Hematopoietic multipotent progenitor cell treated with erythropoietin and hydrocortisone succinate and interleukin-3 and kit ligand, for 4 days (in vitro differentiated cells): ENCODE measurements around the gene UBR3.
"Not testable (repeated sequence)": the region's sequence is repeated elsewhere in the genome, so short reads cannot be mapped to it uniquely, and the experiment has no call there.

Source experiments
- DNase-seq: peaks from one replicate; pipeline ENCODE4 v3.0.0-alpha.2; 2015

The UBR3 gene

GRCh38 chr2:169871994-169872393, 44.7 kb downstream of the UBR3 start:
- no peak for DNase-seq

- DNase-seq: peak; percentile 75
These were observed 50.1 kb downstream of the UBR3 start for GRCh38 chr2:169877398-169877797.

- DNase-seq: no peak
These were observed 59.9 kb downstream of the UBR3 start for GRCh38 chr2:169887120-169887519.

- peak; percentile 70 for DNase-seq
These were observed 64.5 kb downstream of the UBR3 start for GRCh38 chr2:169891593-169892298.

GRCh38 chr2:169892951-169893350, 65.7 kb downstream of the UBR3 start:
- no peak for DNase-seq

- DNase-seq: no peak
These were observed 68.2 kb downstream of the UBR3 start for GRCh38 chr2:169895294-169895985.

- DNase-seq: no peak
These were observed 70.6 kb downstream of the UBR3 start for GRCh38 chr2:169897834-169898233.

- not testable (repeated sequence) for DNase-seq
These were observed 72.8 kb downstream of the UBR3 start for GRCh38 chr2:169900103-169900502.

- no peak for DNase-seq
These were observed 73.4 kb downstream of the UBR3 start for GRCh38 chr2:169900686-169901085.

GRCh38 chr2:169906731-169907130, 79.5 kb downstream of the UBR3 start:
- no peak for DNase-seq

- DNase-seq: no peak
These were observed 82.1 kb downstream of the UBR3 start for GRCh38 chr2:169909376-169909775.

GRCh38 chr2:169910109-169910799, 83.0 kb downstream of the UBR3 start:
- DNase-seq: peak; percentile 77

- DNase-seq: no peak
These were observed 83.9 kb downstream of the UBR3 start for GRCh38 chr2:169911119-169911518.

- no peak for DNase-seq
These were observed 89.4 kb downstream of the UBR3 start for GRCh38 chr2:169916623-169917022.

- no peak for DNase-seq
These were observed 96.7 kb downstream of the UBR3 start for GRCh38 chr2:169923977-169924376.

GRCh38 chr2:169925968-169926367, 98.7 kb downstream of the UBR3 start:
- peak; percentile 89 for DNase-seq

GRCh38 chr2:169928463-169928864, 101.2 kb downstream of the UBR3 start:
- DNase-seq: peak; percentile 77

GRCh38 chr2:169933124-169933711, 106.0 kb downstream of the UBR3 start:
- DNase-seq: peak; percentile 86

- not testable (repeated sequence) for DNase-seq
These were observed 109.4 kb downstream of the UBR3 start for GRCh38 chr2:169936652-169937051.

GRCh38 chr2:169945515-169945914, 118.3 kb downstream of the UBR3 start:
- no peak for DNase-seq

GRCh38 chr2:169946092-169946491, 118.8 kb downstream of the UBR3 start:
- DNase-seq: no peak

- no peak for DNase-seq
These were observed 119.3 kb downstream of the UBR3 start for GRCh38 chr2:169946546-169946945.

GRCh38 chr2:169955940-169956339, 128.7 kb downstream of the UBR3 start:
- no peak for DNase-seq

GRCh38 chr2:169957219-169957618, 130.0 kb downstream of the UBR3 start:
- DNase-seq: not testable (repeated sequence)
